Epidermal melanocyte (primary cell): ENCODE data around the gene MRPL11.

Experiments used
- DNase-seq: peaks from one replicate; pipeline ENCODE4 v3.0.0; 2011; ENCODE audit warnings: low spot score; ENCODE audit not compliant: insufficient read length

The MRPL11 gene

GRCh38 chr11:66438504-66439466, at the start of gene MRPL11:
Gene MRPL11 (minus strand): TSS chr11:66438848. CDS start chr11:66438754, 94 bp downstream.
- DNase-seq: peak; percentile 100

DNA sequence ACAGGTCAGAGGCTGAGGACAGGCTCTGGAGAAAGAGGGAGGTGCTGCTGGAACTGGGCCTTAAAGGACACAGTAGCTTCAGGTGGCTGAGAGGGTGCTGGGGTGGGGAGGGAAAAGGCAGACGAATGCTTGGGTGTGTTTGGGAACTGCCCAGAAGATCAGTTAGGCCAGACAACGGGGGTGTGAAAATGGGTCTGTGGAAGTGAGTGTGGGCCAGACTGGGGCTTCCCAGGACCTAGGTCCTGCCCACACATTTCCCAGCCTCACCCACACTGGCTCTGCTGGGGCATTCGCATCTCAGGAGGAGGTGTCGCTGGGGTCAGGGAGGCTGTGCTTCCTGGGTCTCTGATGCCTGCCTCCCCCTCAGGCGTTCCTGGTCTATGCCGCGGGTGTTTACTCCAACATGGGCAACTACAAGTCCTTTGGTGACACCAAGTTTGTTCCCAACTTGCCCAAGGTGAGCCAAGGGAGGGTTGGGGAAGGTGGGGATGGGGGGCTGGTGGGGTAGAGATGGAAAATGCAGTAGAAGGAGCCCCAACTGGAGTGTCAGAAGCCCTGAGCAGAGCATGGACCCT, 46.2 kb upstream of the MRPL11 start:
- DNase-seq: no peak

DNA sequence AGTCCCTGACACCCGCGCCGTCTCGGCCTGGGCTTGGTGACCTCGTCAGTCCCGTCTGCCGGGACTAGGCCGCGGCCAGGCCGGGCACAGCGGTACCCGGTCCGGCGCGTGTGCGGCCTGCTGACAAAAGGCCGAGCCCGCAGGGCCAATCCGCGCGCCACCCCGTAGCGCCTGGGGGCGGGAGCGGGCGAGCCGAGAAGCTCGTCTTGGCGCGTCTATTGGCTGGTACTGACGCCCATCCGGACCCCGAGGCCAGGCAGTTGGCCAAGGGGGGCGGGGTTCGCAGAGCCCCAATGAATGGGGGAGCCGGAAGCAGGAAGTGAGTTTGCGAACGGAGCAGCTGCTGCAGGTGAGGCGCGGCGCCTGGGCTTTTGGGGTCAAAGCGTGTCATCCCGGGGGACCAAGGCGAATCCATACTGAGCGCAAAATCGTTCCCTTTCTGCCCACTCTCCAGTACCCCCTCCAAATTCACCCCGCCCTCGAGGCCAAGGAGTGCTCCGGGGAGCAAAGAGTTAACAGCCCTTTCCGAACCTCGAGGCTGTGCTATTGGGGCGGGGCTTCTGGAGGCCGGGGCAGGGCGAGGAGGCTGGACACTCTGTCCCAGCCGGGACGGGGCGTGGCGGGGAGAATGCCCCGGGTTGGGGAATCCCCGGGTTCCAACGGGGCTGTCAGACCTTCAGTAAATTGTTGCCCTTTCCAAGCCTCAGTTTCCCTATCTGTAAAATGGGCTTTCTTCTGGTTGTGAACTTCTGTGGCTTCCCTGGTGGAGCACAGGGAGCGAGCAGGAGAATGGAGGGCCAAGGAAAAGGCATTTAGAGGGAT, 41.7 kb upstream of the MRPL11 start, which contains the start of gene DPP3:
Gene DPP3 (plus strand): TSS at position 318 of the 822 bp plus-strand sequence. CDS start 1,767 bp downstream, outside the sequence.
- DNase-seq: peak; percentile 99

GRCh38 chr11:66479394-66480116, 40.9 kb upstream of the MRPL11 start:
- no peak for DNase-seq

DNA sequence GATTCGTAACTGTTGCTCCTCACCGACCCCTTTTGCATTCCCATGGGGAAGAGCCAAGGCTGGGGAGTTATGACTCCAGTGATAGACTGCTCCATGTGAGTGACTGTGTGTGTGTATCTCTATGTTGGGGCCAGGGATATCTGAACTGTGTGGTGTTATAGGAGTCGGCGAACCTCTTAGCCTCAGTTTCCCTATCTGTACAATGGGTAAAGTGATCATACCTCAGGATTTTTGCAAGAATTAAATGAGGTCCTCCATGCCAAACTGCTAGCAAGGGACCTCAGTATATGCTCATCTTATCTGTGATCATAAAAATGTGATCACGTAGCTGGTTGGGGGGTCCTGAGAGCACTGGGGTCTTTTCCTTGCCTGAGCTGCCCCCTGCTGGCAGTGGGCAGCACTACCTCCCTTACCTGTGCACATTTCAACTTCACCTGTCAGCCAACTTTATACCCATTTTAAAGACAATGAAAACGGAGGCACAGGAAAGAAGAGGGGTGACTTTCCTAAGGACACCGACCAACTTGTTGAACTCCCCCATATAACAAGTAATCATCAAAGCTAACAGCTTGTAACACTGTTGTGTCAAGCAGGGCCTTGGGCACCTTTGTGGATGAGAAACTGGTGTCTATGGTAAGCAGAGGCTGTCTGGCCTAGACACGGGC, 40.2 kb upstream of the MRPL11 start:
- no peak for DNase-seq

DNA sequence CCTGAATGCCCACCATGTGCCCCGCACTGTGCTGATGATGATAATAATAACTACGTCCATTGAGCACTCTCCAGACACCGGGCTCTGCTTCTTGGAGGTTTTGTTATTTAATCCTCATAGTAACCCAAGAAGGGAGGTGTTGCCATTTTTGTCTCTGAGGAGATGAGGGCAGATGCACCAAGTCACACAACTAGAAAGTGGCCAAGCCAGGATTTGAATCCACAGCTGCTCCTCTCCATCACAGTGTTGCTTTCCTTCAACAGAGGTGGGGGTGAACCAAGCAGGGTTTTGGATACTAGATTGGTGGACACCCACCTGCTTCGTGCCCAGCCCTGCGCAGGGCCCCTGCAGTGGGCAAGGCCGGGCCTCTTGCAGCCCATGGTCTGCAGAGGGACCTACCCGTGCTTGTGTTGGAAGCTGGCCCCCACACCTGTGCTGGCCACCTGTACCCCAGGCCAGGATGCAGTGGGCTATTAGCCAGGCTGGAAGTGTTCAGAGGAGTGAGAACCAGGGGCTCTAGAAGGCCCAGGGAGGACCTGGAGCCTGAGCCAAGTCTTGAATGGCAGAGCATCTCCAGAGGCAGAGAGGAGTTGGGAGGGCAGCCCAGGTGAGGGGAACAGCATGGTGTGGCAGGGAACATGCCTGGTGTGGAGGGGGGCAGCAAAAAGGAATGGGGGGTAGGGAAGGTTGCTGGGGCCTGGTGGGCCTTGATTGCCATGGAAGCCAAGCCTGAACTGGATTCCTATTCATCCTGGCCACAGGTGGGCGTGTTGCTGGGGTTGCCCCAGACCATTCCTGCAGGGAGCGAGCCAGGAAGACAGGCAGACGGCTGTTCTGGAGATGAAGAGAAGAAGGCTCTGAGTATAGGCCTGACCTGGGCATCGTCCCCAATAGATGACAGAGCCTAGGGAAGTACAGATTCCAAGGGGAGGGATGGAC, 38.9 kb upstream of the MRPL11 start:
- no peak for DNase-seq

DNA sequence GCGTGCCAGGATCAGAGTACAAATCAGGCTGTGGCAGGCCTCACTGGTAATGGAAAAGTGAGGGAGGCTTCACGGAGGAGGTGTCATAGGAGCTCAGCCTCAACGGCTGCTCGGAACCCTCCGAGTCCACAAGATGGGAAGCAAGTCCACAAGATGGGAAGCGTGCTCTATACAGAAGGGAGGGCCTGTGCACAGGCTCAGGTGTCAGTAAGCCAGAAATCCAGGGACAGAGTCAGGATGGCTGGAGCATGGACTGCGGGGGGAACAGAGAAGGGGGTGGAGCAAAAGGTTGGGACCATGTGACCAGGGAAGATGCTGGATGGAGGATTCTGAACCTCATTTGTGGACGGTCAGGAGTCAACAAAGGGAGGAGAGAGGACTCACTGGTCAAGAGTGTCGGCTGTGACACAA, 38.2 kb upstream of the MRPL11 start:
- DNase-seq: no peak

GRCh38 chr11:66476173-66476840, 37.7 kb upstream of the MRPL11 start:
- DNase-seq: no peak

- no peak for DNase-seq
Observed at GRCh38 chr11:66475349-66476172, 36.9 kb upstream of the MRPL11 start.

- DNase-seq: no peak
Observed at GRCh38 chr11:66473608-66474515, 35.2 kb upstream of the MRPL11 start.

DNA sequence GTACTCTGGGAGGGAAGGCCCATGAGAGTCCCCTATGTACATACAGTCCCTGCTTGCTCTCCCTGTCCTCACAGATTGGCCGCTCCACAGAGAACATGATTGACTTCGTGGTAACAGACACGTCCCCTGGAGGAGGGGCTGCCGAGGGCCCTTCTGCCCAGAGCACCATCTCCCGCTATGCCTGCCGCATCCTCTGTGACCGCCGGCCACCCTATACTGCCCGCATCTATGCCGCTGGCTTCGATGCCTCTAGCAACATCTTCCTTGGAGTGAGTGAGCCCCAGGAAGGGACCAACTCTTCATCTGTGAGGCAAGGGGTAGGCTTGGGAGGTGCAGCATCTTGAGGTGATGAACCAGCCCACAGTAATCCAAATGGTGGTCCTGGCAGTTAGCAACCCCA, 34.5 kb upstream of the MRPL11 start:
- no peak for DNase-seq

DNA sequence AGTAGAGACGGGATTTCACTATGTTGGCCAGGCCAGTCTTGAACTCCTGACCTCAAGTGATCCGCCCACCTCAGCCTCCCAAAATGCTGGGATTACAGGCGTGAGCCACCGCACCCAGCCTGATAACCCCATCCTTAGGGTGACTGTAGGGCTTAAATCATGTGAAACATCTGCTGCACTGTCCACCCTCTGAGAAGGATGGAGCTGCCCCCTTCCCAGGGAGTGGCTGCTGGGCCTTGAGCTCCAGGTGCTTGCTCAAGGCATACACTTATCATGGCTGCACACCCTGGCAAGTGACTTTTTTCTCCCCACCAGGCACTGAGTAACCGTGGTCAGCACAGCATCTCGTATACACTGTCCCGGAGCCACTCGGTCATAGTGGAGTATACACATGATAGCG, 33.4 kb upstream of the MRPL11 start:
- DNase-seq: no peak

DNA sequence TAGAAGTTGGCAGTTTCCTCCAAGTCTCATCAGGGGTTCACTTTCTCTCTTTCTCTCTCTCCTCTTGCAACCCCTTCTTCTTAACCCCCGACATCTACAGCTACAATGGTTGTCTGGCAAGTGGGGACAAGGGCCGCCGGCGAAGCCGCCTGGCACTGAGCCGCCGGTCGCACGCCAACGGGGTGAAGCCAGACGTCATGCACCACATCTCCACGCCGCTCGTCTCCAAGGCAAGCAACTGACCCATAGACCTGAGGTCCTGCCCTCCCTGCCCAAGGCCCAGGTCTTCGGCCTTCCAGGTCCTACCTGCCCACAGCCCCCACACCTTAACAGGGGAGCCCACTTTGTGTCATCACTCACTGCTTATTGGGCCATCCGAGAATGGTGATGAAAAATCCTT, 32.5 kb upstream of the MRPL11 start:
- DNase-seq: no peak

GRCh38 chr11:66470015-66470414, 31.4 kb upstream of the MRPL11 start:
- DNase-seq: no peak

DNA sequence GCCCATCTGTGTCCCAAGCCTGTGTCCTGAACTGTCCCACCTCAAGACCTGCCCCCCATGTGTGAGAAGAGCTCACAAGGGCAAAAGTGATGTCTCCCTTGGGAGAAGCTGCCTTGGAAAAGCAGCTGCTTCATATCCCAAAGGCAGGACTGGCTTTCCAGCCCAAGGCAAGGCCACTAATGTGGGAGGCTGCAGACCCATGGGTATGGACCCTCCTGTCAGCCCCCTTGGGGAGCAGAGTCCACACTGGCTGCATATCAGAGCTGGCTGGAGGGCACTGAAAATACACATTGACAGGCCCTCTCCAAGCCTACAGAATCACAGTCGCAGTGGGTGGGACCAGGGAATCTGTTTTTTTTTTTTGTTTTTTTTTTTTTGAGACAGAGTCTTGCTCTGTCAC, 30.8 kb upstream of the MRPL11 start:
- DNase-seq: no peak

DNA sequence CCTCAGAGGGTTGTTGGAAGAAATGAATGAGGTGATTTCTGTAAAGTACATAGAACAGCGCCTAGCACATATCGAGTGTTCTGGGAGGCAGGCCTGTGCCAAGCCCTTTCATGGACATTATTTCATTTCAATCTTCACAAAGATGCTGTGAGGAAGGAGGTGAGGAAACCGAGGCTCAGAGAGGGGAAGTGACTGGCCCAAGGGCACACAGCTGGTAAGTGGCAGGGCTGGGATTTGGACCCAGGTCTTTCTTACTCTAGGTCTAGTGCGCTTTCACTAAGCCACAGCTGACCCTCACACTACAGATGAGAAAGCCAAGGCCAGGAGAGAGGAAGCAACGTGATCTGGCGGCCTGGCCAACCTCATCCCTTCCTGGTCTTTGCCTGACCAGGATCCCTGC, 30.0 kb upstream of the MRPL11 start:
- no peak for DNase-seq

- DNase-seq: no peak
Observed at GRCh38 chr11:66467756-66468155, 29.1 kb upstream of the MRPL11 start.
